ENCODE data around the gene HPS4. TPM values are rescaled to one million over a fixed set of nuclear protein-coding genes. Genes with fewer than 3 reads are reported as not detected.

The HPS4 gene
- polyA plus RNA-seq, 1 of the 3 experiments (the other 2 are of a cell fraction), result 22.5 TPM

GRCh38 chr22:26524870-26525269, 41.3 kb upstream of the HPS4 start:
- CTCF ChIA-PET, result no interaction called here
- H3K27ac ChIP-seq (ENCODE audit: low read depth in 2 of 2, low read length in 1 of 2), result no peak overlapping the region
- H3K27me3 ChIP-seq (ENCODE audit: insufficient read depth), result no peaks in the 10 kb centered on the region
- peaks cover 3% of the 10 kb centered on the region for H3F3A ChIP-seq (replicated peaks; ENCODE audit: insufficient read depth)
- TF ChIP-seq TCF12 (IDR thresholded peaks at IDR 0.05) (no peak), USF2 (IDR thresholded peaks at IDR 0.05; ENCODE audit: borderline replicate concordance, low read depth, low read length) (no peak), REST (IDR thresholded peaks at IDR 0.05; ENCODE audit: low read depth, low read length) (no peak), ZBTB33 (IDR thresholded peaks at IDR 0.05; ENCODE audit: borderline replicate concordance, low read depth) (no peak), RXRA (IDR thresholded peaks at IDR 0.05; ENCODE audit: borderline replicate concordance, low read depth) (no peak), RFX5 (IDR thresholded peaks at IDR 0.05; ENCODE audit: low read length) (no peak), MEF2A (IDR thresholded peaks at IDR 0.05; ENCODE audit: borderline replicate concordance, low read depth) (no peak), NRF1 (IDR thresholded peaks at IDR 0.05; ENCODE audit: low read depth, low read length) (no peak), SIN3A (IDR thresholded peaks at IDR 0.05; ENCODE audit: borderline replicate concordance, low read depth, low read length) (no peak), RAD21 (IDR thresholded peaks at IDR 0.05; ENCODE audit: low read length) (no peak)
- H3K79me2 ChIP-seq (ENCODE audit: insufficient read depth), result no peaks in the 10 kb centered on the region
- H3K9me3 ChIP-seq, result no peaks in the 10 kb centered on the region
- H3K9me2 ChIP-seq, result no peaks in the 10 kb centered on the region
- no peaks in the 10 kb centered on the region for H3K4me1 ChIP-seq (ENCODE audit: control insufficient read depth in 1 of 2, insufficient read depth in 2 of 2, low read depth in 1 of 2, low read length in 1 of 2)
- no peaks in the 10 kb centered on the region for H4K20me1 ChIP-seq (ENCODE audit: insufficient read depth)
- no peak overlapping the region for H3K4me3 ChIP-seq (ENCODE audit: low read depth in 2 of 2, low read length in 1 of 2)
- H3K4me2 ChIP-seq, result no peak overlapping the region
- H3K36me3 ChIP-seq (replicated peaks in 1 of 2; ENCODE audit: control insufficient read depth in 1 of 2, insufficient read depth in 2 of 2, low read length in 1 of 2), result peaks cover 7 to 27% of the 10 kb centered on the region in 2 experiments
- POLR2A ChIA-PET, result no interaction called here
- no peak overlapping the region for H3K9ac ChIP-seq
- WGBS (ENCODE audit: low lambda C conversion rate), result 91% methylated on average over 4 of the region's 4 CpGs
- no peak for DNase-seq
- no peak overlapping the region for H2AFZ ChIP-seq (ENCODE audit: low read depth)

GRCh38 chr22:26522592-26522991, 39.0 kb upstream of the HPS4 start:
- Histone ChIP-seq H3K9me3 (no peaks in the 10 kb centered on the region), H2AFZ (ENCODE audit: low read depth) (no peak overlapping the region), H3K27ac (ENCODE audit: low read depth in 2 of 2, low read length in 1 of 2) (no peak overlapping the region), H3K27me3 (ENCODE audit: insufficient read depth) (no peaks in the 10 kb centered on the region), H3K9ac (no peak overlapping the region), H3K79me2 (ENCODE audit: insufficient read depth) (no peaks in the 10 kb centered on the region), H3K36me3 (replicated peaks in 1 of 2; ENCODE audit: control insufficient read depth in 1 of 2, insufficient read depth in 2 of 2, low read length in 1 of 2) (peaks cover 7 to 19% of the 10 kb centered on the region in 2 experiments), H3F3A (replicated peaks; ENCODE audit: insufficient read depth) (peaks cover 3% of the 10 kb centered on the region), H3K4me3 (ENCODE audit: low read depth in 2 of 2, low read length in 1 of 2) (no peak overlapping the region), H3K9me2 (no peaks in the 10 kb centered on the region), H3K4me1 (ENCODE audit: control insufficient read depth in 1 of 2, insufficient read depth in 2 of 2, low read depth in 1 of 2, low read length in 1 of 2) (no peaks in the 10 kb centered on the region), H4K20me1 (ENCODE audit: insufficient read depth) (no peaks in the 10 kb centered on the region), H3K4me2 (no peak overlapping the region)
- no peak for DNase-seq
- CTCF ChIA-PET, result interaction anchor here (0.7 to 1.5 kb wide), 4 partner anchors 8 to 178 kb away, joined by 3 read pairs; no protein-coding TSS in a partner anchor
- no peak for TF ChIP-seq YY1 (IDR thresholded peaks at IDR 0.05; ENCODE audit: low read depth)
- no peak for TF ChIP-seq GABPA (IDR thresholded peaks at IDR 0.05; ENCODE audit: low read depth)
- TF ChIP-seq POLR2AphosphoS5 (IDR thresholded peaks at IDR 0.05; ENCODE audit: low read depth, low read length), result no peak
- TF ChIP-seq IRF3 (IDR thresholded peaks at IDR 0.05; ENCODE audit: low read depth, low read length), result no peak
- no peak for TF ChIP-seq PBX3 (IDR thresholded peaks at IDR 0.05)
- no peak for TF ChIP-seq NRF1 (IDR thresholded peaks at IDR 0.05; ENCODE audit: low read depth, low read length)
- TF ChIP-seq MXI1 (IDR thresholded peaks at IDR 0.05; ENCODE audit: low read depth, low read length), result no peak
- TF ChIP-seq FOXJ3 (CRISPR knock-in tag; IDR thresholded peaks at IDR 0.05), result no peak
- no peak for TF ChIP-seq RXRA (IDR thresholded peaks at IDR 0.05; ENCODE audit: borderline replicate concordance, low read depth)
- TF ChIP-seq TCF12 (IDR thresholded peaks at IDR 0.05), result no peak
- no peak for TF ChIP-seq EP300 (IDR thresholded peaks at IDR 0.05; ENCODE audit: borderline replicate concordance in 1 of 2, low read depth in 1 of 2, low read length in 1 of 2)
- TF ChIP-seq FOXM1 (IDR thresholded peaks at IDR 0.05; ENCODE audit: low read depth), result no peak
- TF ChIP-seq EZH2phosphoT487 (IDR thresholded peaks at IDR 0.05; ENCODE audit: borderline replicate concordance, low read depth), result no peak
- no peak for TF ChIP-seq RAD21 (IDR thresholded peaks at IDR 0.05; ENCODE audit: low read length)
- 89% methylated on average over 4 of the region's 4 CpGs for WGBS (ENCODE audit: low lambda C conversion rate)
- POLR2A ChIA-PET, result no interaction called here

Data from SK-N-SH (cell line).